ENCODE measurements around the gene SETBP1.

DNA sequence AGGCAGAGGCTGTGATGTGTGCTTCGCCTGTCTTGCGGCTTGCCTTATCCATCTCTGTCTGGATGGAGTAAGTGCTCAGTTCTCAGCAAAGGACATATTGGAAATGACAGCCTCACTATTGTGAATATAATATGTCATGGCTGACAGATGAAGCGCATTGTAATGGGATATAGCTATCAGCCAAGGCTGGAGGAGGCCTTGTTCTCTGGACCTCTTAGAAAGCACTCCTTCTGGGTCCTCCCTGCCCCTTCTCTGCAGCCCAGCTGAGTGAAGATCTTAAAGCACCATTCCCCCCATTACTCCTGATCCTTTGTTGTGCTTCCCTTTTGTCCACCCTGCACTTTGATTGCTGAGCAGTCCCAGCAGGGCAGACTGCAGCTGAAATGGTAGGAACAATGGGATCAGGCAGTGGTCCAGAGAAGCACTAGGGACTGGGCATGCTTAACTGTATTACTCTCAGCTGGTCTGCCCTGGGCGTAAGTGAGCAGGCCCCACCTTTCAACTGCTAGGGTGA lies 265.3 kb downstream of the SETBP1 start:
- TF ChIP-seq POLR2A (IDR thresholded peaks at IDR 0.05) (no peak), EP300 (IDR thresholded peaks at IDR 0.05; ENCODE audit: low read depth) (no peak)
- TF ChIP-seq, protein P1, sequence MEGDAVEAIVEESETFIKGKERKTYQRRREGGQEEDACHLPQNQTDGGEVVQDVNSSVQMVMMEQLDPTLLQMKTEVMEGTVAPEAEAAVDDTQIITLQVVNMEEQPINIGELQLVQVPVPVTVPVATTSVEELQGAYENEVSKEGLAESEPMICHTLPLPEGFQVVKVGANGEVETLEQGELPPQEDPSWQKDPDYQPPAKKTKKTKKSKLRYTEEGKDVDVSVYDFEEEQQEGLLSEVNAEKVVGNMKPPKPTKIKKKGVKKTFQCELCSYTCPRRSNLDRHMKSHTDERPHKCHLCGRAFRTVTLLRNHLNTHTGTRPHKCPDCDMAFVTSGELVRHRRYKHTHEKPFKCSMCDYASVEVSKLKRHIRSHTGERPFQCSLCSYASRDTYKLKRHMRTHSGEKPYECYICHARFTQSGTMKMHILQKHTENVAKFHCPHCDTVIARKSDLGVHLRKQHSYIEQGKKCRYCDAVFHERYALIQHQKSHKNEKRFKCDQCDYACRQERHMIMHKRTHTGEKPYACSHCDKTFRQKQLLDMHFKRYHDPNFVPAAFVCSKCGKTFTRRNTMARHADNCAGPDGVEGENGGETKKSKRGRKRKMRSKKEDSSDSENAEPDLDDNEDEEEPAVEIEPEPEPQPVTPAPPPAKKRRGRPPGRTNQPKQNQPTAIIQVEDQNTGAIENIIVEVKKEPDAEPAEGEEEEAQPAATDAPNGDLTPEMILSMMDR (IDR thresholded peaks at IDR 0.05), result no peak
